GM12891 (cell line): ENCODE measurements around the gene SFMBT2.

Experiments
- POLR2A ChIP-seq: IDR thresholded peaks from 2 replicates; pipeline ENCODE4 v1.6.1; 2011; ENCODE audit warnings: low read depth, low read length, control low read depth
- POLR2AphosphoS5 ChIP-seq: IDR thresholded peaks from 2 replicates; pipeline ENCODE4 v1.6.1; 2011; ENCODE audit warnings: low read depth, low read length, control low read depth
- POU2F2 ChIP-seq: IDR thresholded peaks from 2 replicates; pipeline ENCODE4 v1.6.1; 2011; ENCODE audit warnings: low read depth, mild to moderate bottlenecking, control low read depth, low read length, moderate library complexity
- SPI1 ChIP-seq: IDR thresholded peaks from 2 replicates; pipeline ENCODE4 v1.6.1; 2011; ENCODE audit warnings: low read depth, low read length, control low read depth
- TAF1 ChIP-seq: IDR thresholded peaks from 2 replicates; pipeline ENCODE4 v1.6.1; 2011; ENCODE audit warnings: low read depth, low read length, control low read depth

- TF ChIP-seq POLR2A (no peak), POU2F2 (no peak), POLR2AphosphoS5 (no peak), TAF1 (no peak), SPI1 (no peak)
These were observed 11.3 kb downstream of the SFMBT2 start for GRCh38 chr10:7399533-7399932.
